Measurements from ENCODE around the gene UTP15. TPM values are rescaled to one million over a fixed set of nuclear protein-coding genes. Genes with fewer than 3 reads are reported as not detected.

UTP15 gene
- total RNA-seq, 2 experiments from 2014 or later, result 22.9 to 23.8 TPM

- Mint-ChIP-seq H3K27me3 (ENCODE audit: low read depth) (no peaks in the 10 kb centered on the region), H3K27ac (peak overlapping the region; percentile 99), H3K4me3 (peak overlapping the region; percentile 91), H3K9me3 (ENCODE audit: insufficient read depth) (no peaks in the 10 kb centered on the region), H3K36me3 (ENCODE audit: low read depth) (peaks cover 23% of the 10 kb centered on the region), H3K4me1 (ENCODE audit: low read depth) (peaks cover 35% of the 10 kb centered on the region)
- ATAC-seq (no peak), DNase-seq (no peak)
- ChIA-PET CTCF (interaction anchor here (1.7 to 3.3 kb wide), 2 partner anchors 25 to 29 kb away, joined by 6 to 14 read pairs; no protein-coding TSS in a partner anchor), POLR2A (interaction anchor here (0.8 to 2.7 kb wide), 3 partner anchors 14 to 67 kb away, joined by 3 to 20 read pairs (median 5); partner anchors contain the start of gene BTF3)
Observed at GRCh38 chr5:73565969-73566547, 515 bp downstream of the UTP15 start.

- Mint-ChIP-seq H3K27ac (no peak overlapping the region), H3K4me1 (ENCODE audit: low read depth) (no peaks in the 10 kb centered on the region), H3K27me3 (ENCODE audit: low read depth) (no peaks in the 10 kb centered on the region), H3K4me3 (no peak overlapping the region), H3K36me3 (ENCODE audit: low read depth) (peaks cover 23% of the 10 kb centered on the region), H3K9me3 (ENCODE audit: insufficient read depth) (no peaks in the 10 kb centered on the region)
- ChIA-PET POLR2A (no interaction called here), CTCF (interaction anchor here (0.9 to 1.3 kb wide), 2 partner anchors 7 to 9 kb away, joined by 3 to 9 read pairs; no protein-coding TSS in a partner anchor)
- ATAC-seq (no peak), DNase-seq (no peak)
Observed at GRCh38 chr5:73582285-73583145, 17.0 kb downstream of the UTP15 start.

GRCh38 chr5:73587923-73588322 is 22.4 kb downstream of the UTP15 start:
- Mint-ChIP-seq H3K27me3 (ENCODE audit: low read depth) (peaks cover 2% of the 10 kb centered on the region), H3K4me3 (no peak overlapping the region), H3K9me3 (ENCODE audit: insufficient read depth) (no peaks in the 10 kb centered on the region), H3K27ac (no peak overlapping the region), H3K36me3 (ENCODE audit: low read depth) (no peaks in the 10 kb centered on the region), H3K4me1 (ENCODE audit: low read depth) (no peaks in the 10 kb centered on the region)
- ChIA-PET CTCF (interaction anchor here (7.9 kb wide), 1 partner anchor 205 kb away, joined by 138 read pairs; no protein-coding TSS in a partner anchor), POLR2A (no interaction called here)
- DNase-seq (no peak), ATAC-seq (no peak)

GRCh38 chr5:73591102-73591695 is 25.7 kb downstream of the UTP15 start:
- ChIA-PET POLR2A (no interaction called here), CTCF (interaction anchor here (0.6 to 7.9 kb wide), 33 partner anchors 9 to 436 kb away, joined by 3 to 138 read pairs (median 3); partner anchors contain the start of genes ANKRA2, ARHGEF28 and UTP15)
- Mint-ChIP-seq H3K9me3 (ENCODE audit: insufficient read depth) (no peaks in the 10 kb centered on the region), H3K36me3 (ENCODE audit: low read depth) (no peaks in the 10 kb centered on the region), H3K4me3 (no peak overlapping the region), H3K4me1 (ENCODE audit: low read depth) (no peaks in the 10 kb centered on the region), H3K27ac (no peak overlapping the region), H3K27me3 (ENCODE audit: low read depth) (peaks cover 2% of the 10 kb centered on the region)
- peak; percentile 71 for ATAC-seq
- peak; percentile 75 for DNase-seq

GRCh38 chr5:73591698-73592501 is 26.4 kb downstream of the UTP15 start:
- no peaks in the 10 kb centered on the region for H3K9me3 Mint-ChIP-seq (ENCODE audit: insufficient read depth)
- H3K27me3 Mint-ChIP-seq (ENCODE audit: low read depth), result peaks cover 2% of the 10 kb centered on the region

GRCh38 chr5:73592551-73592950 is 27.0 kb downstream of the UTP15 start:
- peaks cover 2% of the 10 kb centered on the region for H3K27me3 Mint-ChIP-seq (ENCODE audit: low read depth)
- no peak overlapping the region for H3K27ac Mint-ChIP-seq
- ChIA-PET POLR2A (no interaction called here), CTCF (interaction anchor here (0.7 to 7.9 kb wide), 3 partner anchors 11 to 201 kb away, joined by 3 to 138 read pairs (median 14); partner anchors contain the start of genes ANKRA2 and UTP15)
- no peaks in the 10 kb centered on the region for H3K9me3 Mint-ChIP-seq (ENCODE audit: insufficient read depth)
- H3K4me3 Mint-ChIP-seq, result no peak overlapping the region
- no peaks in the 10 kb centered on the region for H3K4me1 Mint-ChIP-seq (ENCODE audit: low read depth)
- no peak for DNase-seq
- no peaks in the 10 kb centered on the region for H3K36me3 Mint-ChIP-seq (ENCODE audit: low read depth)
- no peak for ATAC-seq

More at GRCh38 chr5:73591698-73592501, 26.4 kb downstream of the UTP15 start:
- DNase-seq (no peak), ATAC-seq (no peak)
- Mint-ChIP-seq H3K4me1 (ENCODE audit: low read depth) (no peaks in the 10 kb centered on the region), H3K27ac (no peak overlapping the region), H3K4me3 (no peak overlapping the region), H3K36me3 (ENCODE audit: low read depth) (no peaks in the 10 kb centered on the region)
- ChIA-PET POLR2A (no interaction called here), CTCF (interaction anchor here (0.7 to 7.9 kb wide), 25 partner anchors 8 to 343 kb away, joined by 3 to 138 read pairs (median 4); partner anchors contain the start of genes ANKRA2, ARHGEF28 and UTP15)

- H3K36me3 Mint-ChIP-seq (ENCODE audit: low read depth), result no peaks in the 10 kb centered on the region
- CTCF ChIA-PET, result interaction anchor here (0.7 to 3.1 kb wide), 6 partner anchors 10 to 196 kb away, joined by 4 to 18 read pairs (median 4); no protein-coding TSS in a partner anchor
- no peak overlapping the region for H3K4me3 Mint-ChIP-seq
- no peak for ATAC-seq
- POLR2A ChIA-PET, result no interaction called here
- H3K27me3 Mint-ChIP-seq (ENCODE audit: low read depth), result peaks cover 9% of the 10 kb centered on the region
- H3K4me1 Mint-ChIP-seq (ENCODE audit: low read depth), result no peaks in the 10 kb centered on the region
- DNase-seq, result peak; percentile 30
- H3K9me3 Mint-ChIP-seq (ENCODE audit: insufficient read depth), result peaks cover 2% of the 10 kb centered on the region
- no peak overlapping the region for H3K27ac Mint-ChIP-seq
Observed at GRCh38 chr5:73596705-73597328, 31.3 kb downstream of the UTP15 start.

- Mint-ChIP-seq H3K9me3 (ENCODE audit: insufficient read depth) (peaks cover 7% of the 10 kb centered on the region), H3K36me3 (ENCODE audit: low read depth) (no peaks in the 10 kb centered on the region), H3K4me1 (ENCODE audit: low read depth) (no peaks in the 10 kb centered on the region), H3K27me3 (ENCODE audit: low read depth) (peaks cover 11% of the 10 kb centered on the region), H3K4me3 (no peak overlapping the region), H3K27ac (no peak overlapping the region)
- POLR2A ChIA-PET, result no interaction called here
- DNase-seq (no peak), ATAC-seq (no peak)
- CTCF ChIA-PET, result interaction anchor here (1.3 to 3.1 kb wide), 2 partner anchors 8 to 193 kb away, joined by 4 to 18 read pairs; no protein-coding TSS in a partner anchor
Observed at GRCh38 chr5:73599380-73599779, 33.8 kb downstream of the UTP15 start.

GRCh38 chr5:73603998-73604397 is 38.5 kb downstream of the UTP15 start:
- ChIA-PET POLR2A (no interaction called here), CTCF (interaction anchor here (0.7 to 1.5 kb wide), 4 partner anchors 12 to 90 kb away, joined by 3 to 4 read pairs (median 3); no protein-coding TSS in a partner anchor)
- Mint-ChIP-seq H3K36me3 (ENCODE audit: low read depth) (no peaks in the 10 kb centered on the region), H3K4me3 (no peak overlapping the region), H3K4me1 (ENCODE audit: low read depth) (no peaks in the 10 kb centered on the region), H3K9me3 (ENCODE audit: insufficient read depth) (peaks cover 7% of the 10 kb centered on the region), H3K27me3 (ENCODE audit: low read depth) (peaks cover 15% of the 10 kb centered on the region), H3K27ac (no peak overlapping the region)
- DNase-seq, result no peak
- no peak for ATAC-seq

- no peak for DNase-seq
- CTCF ChIA-PET, result no interaction called here
- Mint-ChIP-seq H3K27ac (no peak overlapping the region), H3K4me3 (no peak overlapping the region), H3K4me1 (ENCODE audit: low read depth) (no peaks in the 10 kb centered on the region), H3K36me3 (ENCODE audit: low read depth) (no peaks in the 10 kb centered on the region), H3K27me3 (ENCODE audit: low read depth) (peaks cover 10% of the 10 kb centered on the region), H3K9me3 (ENCODE audit: insufficient read depth) (peaks cover 7% of the 10 kb centered on the region)
- POLR2A ChIA-PET, result no interaction called here
- no peak for ATAC-seq
Observed at GRCh38 chr5:73605223-73606087, 39.9 kb downstream of the UTP15 start.

Data from activated CD8-positive, alpha-beta T cell treated with anti-CD3 and anti-CD28 coated beads, Interleukin-2, amount 10 ng/mL, durations not matched to agents 7 days and 5 days (primary cell).